Measurements from ENCODE around the gene C1QA.
"Not testable (repeated sequence)": the region's sequence is repeated elsewhere in the genome, so short reads cannot be mapped to it uniquely, and the experiment has no call there.

Gene C1QA

GRCh38 chr1:22673486-22674409 lies 37.3 kb downstream of the C1QA start:
- no peak for DNase-seq (ENCODE audit: low read depth)

GRCh38 chr1:22674410-22674749 lies 38.0 kb downstream of the C1QA start:
- DNase-seq (ENCODE audit: low read depth) = no peak

- DNase-seq (ENCODE audit: low read depth) = not testable (repeated sequence)
Observed at GRCh38 chr1:22676151-22676550, 39.7 kb downstream of the C1QA start.

GRCh38 chr1:22676916-22677583 lies 40.6 kb downstream of the C1QA start:
- DNase-seq (ENCODE audit: low read depth) = no peak

- DNase-seq (ENCODE audit: low read depth) = no peak
Observed at GRCh38 chr1:22677931-22678896, 41.8 kb downstream of the C1QA start.

- no peak for DNase-seq (ENCODE audit: low read depth)
Observed at GRCh38 chr1:22680726-22681125, 44.3 kb downstream of the C1QA start.

GRCh38 chr1:22681556-22682276 lies 45.3 kb downstream of the C1QA start:
- no peak for DNase-seq (ENCODE audit: low read depth)

GRCh38 chr1:22683547-22683946 lies 47.1 kb downstream of the C1QA start:
- no peak for DNase-seq (ENCODE audit: low read depth)

- DNase-seq (ENCODE audit: low read depth) = no peak
Observed at GRCh38 chr1:22685591-22686059, 49.2 kb downstream of the C1QA start.

GRCh38 chr1:22687191-22687590 lies 50.8 kb downstream of the C1QA start:
- no peak for DNase-seq (ENCODE audit: low read depth)

- DNase-seq (ENCODE audit: low read depth) = no peak
Observed at GRCh38 chr1:22688466-22688865, 52.0 kb downstream of the C1QA start.

Measured in T follicular helper cell (primary cell).